K562 (cell line): ENCODE measurements around the gene SEC14L2. TPM values are rescaled to one million over a fixed set of nuclear protein-coding genes. Genes with fewer than 3 reads are reported as not detected.

Experiments used
- ATAC-seq: fragments of 200-7000 bp; cut with Tn5 transposase; 3 replicates; pipeline ENCODE4 v1.9.1; 2020; ENCODE audit warnings: moderate library complexity
- BruUV-seq: library from RNA; stranded (reverse); fragments of 400-500 nt; replicated peaks from 2 replicates; lab custom pipeline; 2021; lab: Mats Ljungman, UMichigan
- CTCF ChIA-PET: fragments of 300-600 bp; formaldehyde crosslinking; extraction: SDS; loops from one replicate; lab custom pipeline; 2021; ENCODE audit warnings: low intra/inter-chr PET ratio; lab: Yijun Ruan, JAX
- POLR2A ChIA-PET: fragments of 300-600, 350-650 bp; sonication (Branson Sonifier 250); formaldehyde crosslinking; extraction: SDS; loops from one replicate; lab custom pipeline; 2021; ENCODE audit warnings: antibody characterized with exemption, inconsistent platforms; lab: Yijun Ruan, JAX
- DNase-seq, 4 experiments: peaks; one replicate each; pipeline versions ENCODE4 v3.0.0 to v3.0.0-alpha.2; 2011 to 2018; ENCODE audit warnings: low spot score in 3 of 4, mixed read lengths in 3 of 4; ENCODE audit errors: extremely low read depth in 1 of 4
- FAIRE-seq: peaks from 2 replicates; lab custom pipeline; 2011; peaks lifted over from hg19 to GRCh38; lab: Jason Lieb, UNC
- H2AFZ ChIP-seq: 2 replicates; pipeline ENCODE4 v1.6.0; 2011; ENCODE audit warnings: low read depth, low read length, control low read depth, inconsistent platforms
- H3K27ac ChIP-seq: fragments of 200-600 bp; 3 replicates; pipeline ENCODE4 v1.8.0; 2011; ENCODE audit warnings: low read depth, mild to moderate bottlenecking, control low read depth, inconsistent platforms, low read length, moderate library complexity, mixed read lengths; ENCODE audit errors: extremely low read depth
- H3K27me3 ChIP-seq, 2 experiments: fragments of 300-600 bp in 1 of 2; 2 replicates in 1 of 2; 3 replicates in 1 of 2; pipeline versions ENCODE4 v1.6.0 to v1.8.0; 2011; ENCODE audit warnings: inconsistent platforms in 2 of 2, low read length in 2 of 2, mild to moderate bottlenecking in 1 of 2, mixed read lengths in 1 of 2, moderate library complexity in 1 of 2; ENCODE audit not compliant: control insufficient read depth in 2 of 2, insufficient read depth in 2 of 2
- H3K36me3 ChIP-seq: fragments of 300-600 bp; 3 replicates; pipeline ENCODE4 v1.8.0; 2011; ENCODE audit warnings: mild to moderate bottlenecking, low read length, inconsistent platforms; ENCODE audit not compliant: control insufficient read depth, insufficient read depth
- H3K4me1 ChIP-seq, 2 experiments: fragments of 200-600 bp in 1 of 2; replicated peaks in 1 of 2; 2 replicates in 1 of 2; 3 replicates in 1 of 2; pipeline versions ENCODE4 v1.5.1 to v1.8.0; 2011; ENCODE audit warnings: inconsistent platforms in 2 of 2, low read length in 2 of 2, mild to moderate bottlenecking in 1 of 2, mixed read lengths in 1 of 2, moderate library complexity in 1 of 2; ENCODE audit not compliant: control insufficient read depth in 2 of 2, insufficient read depth in 2 of 2
- H3K4me2 ChIP-seq: 2 replicates; pipeline ENCODE4 v1.6.1; 2011; ENCODE audit warnings: low read length, control low read depth, inconsistent platforms, mixed read lengths; ENCODE audit not compliant: insufficient read depth
- H3K4me3 ChIP-seq: fragments of 200-600 bp; sonication (generic), shearing (Covaris generic); 2 replicates; pipeline ENCODE4 v1.5.1; 2016; ENCODE audit warnings: control low read depth, inconsistent platforms
- H3K79me2 ChIP-seq: fragments of 200-600 bp; 3 replicates; pipeline ENCODE4 v1.8.0; 2011; ENCODE audit warnings: low read length, inconsistent platforms; ENCODE audit not compliant: control insufficient read depth, insufficient read depth
- H3K9ac ChIP-seq, 2 experiments: 2 replicates each; pipeline versions ENCODE4 v1.6.0 to v1.6.1; 2011; ENCODE audit warnings: low read depth in 2 of 2, low read length in 2 of 2, control low read depth in 1 of 2, inconsistent platforms in 1 of 2, mild to moderate bottlenecking in 1 of 2, mixed read lengths in 1 of 2; ENCODE audit not compliant: insufficient read depth in 1 of 2
- H3K9me1 ChIP-seq: one replicate; pipeline ENCODE4 v1.6.0; 2011; ENCODE audit warnings: inconsistent platforms, mild to moderate bottlenecking, low read length, moderate library complexity; ENCODE audit not compliant: control insufficient read depth, insufficient read depth
- H3K9me3 ChIP-seq: replicated peaks from 2 replicates; pipeline ENCODE4 v1.5.1; 2011; ENCODE audit warnings: low read depth, low read length, inconsistent platforms; ENCODE audit not compliant: control insufficient read depth, insufficient read depth
- H4K20me1 ChIP-seq: replicated peaks from 2 replicates; pipeline ENCODE4 v1.6.1; 2011; ENCODE audit warnings: low read length, inconsistent platforms, mixed read lengths; ENCODE audit not compliant: control insufficient read depth, insufficient read depth
- BCOR ChIP-seq: fragments of 450-650 bp; IDR thresholded peaks from 2 replicates; pipeline ENCODE4 v1.6.1; 2016
- BRD4 ChIP-seq: fragments of 200-600 bp; sonication (generic); IDR thresholded peaks from 2 replicates; pipeline ENCODE4 v1.6.1; 2017; ENCODE audit warnings: inconsistent platforms
- ETV1 ChIP-seq: fragments of 450-650 bp; conservative IDR thresholded peaks from 2 replicates; pipeline ENCODE4 v1.6.1; 2016; ENCODE audit warnings: missing genetic modification characterization, control low read depth, low read depth, missing compliant biosample characterization
- HDAC3 ChIP-seq: fragments of 450-650 bp; IDR thresholded peaks from 2 replicates; pipeline ENCODE4 v1.6.1; 2018; ENCODE audit warnings: borderline replicate concordance, mild to moderate bottlenecking, moderate library complexity; ENCODE audit not compliant: partially characterized antibody
- HMBOX1 ChIP-seq: sonication (generic); IDR thresholded peaks from 2 replicates; pipeline ENCODE4 v1.6.1; 2016
- KDM1A ChIP-seq, 2 experiments: fragments of 450-650 bp; IDR thresholded peaks; 2 replicates each; pipeline ENCODE4 v1.6.1; 2016; ENCODE audit warnings: mild to moderate bottlenecking in 2 of 2
- MBD2 ChIP-seq: sonication (generic); IDR thresholded peaks from 2 replicates; pipeline ENCODE4 v1.6.1; 2016; ENCODE audit warnings: low read depth, borderline replicate concordance
- NFATC3 ChIP-seq: fragments of 450-650 bp; IDR thresholded peaks from 2 replicates; pipeline ENCODE4 v1.6.1; 2017; ENCODE audit warnings: mild to moderate bottlenecking
- PTBP1 ChIP-seq: fragments of 200-400 bp; formaldehyde crosslinking; IDR thresholded peaks from 2 replicates; pipeline ENCODE4 v1.6.1; 2017; ENCODE audit warnings: low read depth, low read length
- RBM14 ChIP-seq: fragments of 200-400 bp; formaldehyde crosslinking; IDR thresholded peaks from 2 replicates; pipeline ENCODE4 v1.6.1; 2018; ENCODE audit warnings: low read depth, mild to moderate bottlenecking, low read length, moderate library complexity, borderline replicate concordance; ENCODE audit not compliant: insufficient read depth
- RUNX1 ChIP-seq: sonication (generic); IDR thresholded peaks from 2 replicates; pipeline ENCODE4 v1.6.1; 2016; ENCODE audit warnings: antibody characterized with exemption, low read depth
- TARDBP ChIP-seq: fragments of 450-650 bp; IDR thresholded peaks from 2 replicates; pipeline ENCODE4 v1.6.1; 2016
- ZC3H4 ChIP-seq: sonication (generic); formaldehyde crosslinking; IDR thresholded peaks from 2 replicates; pipeline ENCODE4 v1.9.0; 2021; ENCODE audit warnings: missing genetic modification reagents, borderline replicate concordance
- ZNF121 ChIP-seq: sonication (generic); formaldehyde crosslinking; conservative IDR thresholded peaks from 2 replicates; pipeline ENCODE4 v1.8.0; 2022; ENCODE audit warnings: missing genetic modification reagents
- WGBS: fragments of 100-300 bp; shearing (Covaris generic); methylation state at CpG from one replicate; pipeline ENCODE4 v1.1.6; 2016; ENCODE audit warnings: low coverage, mixed read lengths; ENCODE audit not compliant: insufficient coverage; ENCODE audit errors: missing lambda C conversion rate; 5-methylcytosine and 5-hydroxymethylcytosine counted together
- in situ Hi-C: fragments of 300-500 bp; cut with MboI; formaldehyde crosslinking; loops from 4 replicates; pipeline ENCODE4 v1.15.0; 2018; ENCODE audit warnings: inconsistent platforms, mixed read lengths
- intact Hi-C: fragments of 100-400 bp; cut with micrococcal nuclease; formaldehyde crosslinking; loops from 2 replicates; pipeline ENCODE4 v1.14.2; 2022
- polyA plus RNA-seq, 8 experiments: library from polyadenylated mRNA; depleted of rRNA in 4 of 8; stranded (reverse) in 5 of 8; unstranded in 3 of 8; fragments of >200 nt; fragmentation: Nextera tagmentation in 2 of 8; fragmentation: Illumina TruSeq in 1 of 8; extraction: Ambion mirVana in 2 of 8; extraction: Trizol in 1 of 8; gene quantifications; 2 replicates each; pipeline versions ENCODE4 v1.2.1 to v1.2.3, GENCODE V29; 2011 to 2014; ENCODE audit warnings: inconsistent platforms in 1 of 8, missing spikeins in 1 of 8
- total RNA-seq, 7 experiments: library from RNA; depleted of rRNA in 6 of 7; stranded (reverse); fragments of >200 nt in 6 of 7; fragmentation: Illumina TruSeq in 2 of 7; extraction: Trizol in 2 of 7; gene quantifications; 2 replicates each; pipeline versions ENCODE4 v1.2.1 to v1.2.3, GENCODE V29; 2011 to 2021; ENCODE audit warnings: low replicate concordance in 1 of 7

SEC14L2 gene
- total and polyA plus RNA-seq, 9 of the 15 experiments (the other 6 are each of a cell fraction or from before 2014, with no cell fraction given), result 0.03 to 0.17 (median 0.10) TPM

- TF ChIP-seq ETV1 (tag) (0 out of 2 replicates have a peak, but pooled peaks have one; percentile 5), RUNX1 (no peak), HMBOX1 (no peak), KDM1A (IDR thresholded peaks at IDR 0.05) (peak; percentile 6 to 18; a peak in 3 of 4 replicates), HDAC3 (no peak), PTBP1 (0 out of 2 replicates have a peak, but pooled peaks have one; percentile 29), BCOR (peak; percentile 62), NFATC3 (no peak), MBD2 (no peak), RBM14 (no peak)
Measured at GRCh38 chr22:30424534-30425326, 27.9 kb downstream of the SEC14L2 start (continued).

GRCh38 chr22:30425327-30425615 is 28.5 kb downstream of the SEC14L2 start:
- Histone ChIP-seq H2AFZ (peak overlapping the region; percentile 91), H3K36me3 (peaks cover 27% of the 10 kb centered on the region; the same call in 2 of the 3 replicates), H3K27me3 (no peaks in the 10 kb centered on the region), H3K79me2 (peaks cover 61% of the 10 kb centered on the region), H3K9me3 (no peaks in the 10 kb centered on the region; the same call in 1 of the 2 replicates), H3K27ac (peak overlapping the region; percentile 83), H3K4me1 (peaks cover 43 to 47% of the 10 kb centered on the region in 2 experiments), H3K9ac (peak overlapping the region; percentile 88 to 91), H3K9me1 (no peaks in the 10 kb centered on the region), H4K20me1 (no peaks in the 10 kb centered on the region), H3K4me3 (peak overlapping the region; percentile 59), H3K4me2 (peak overlapping the region; percentile 94)
- POLR2A ChIA-PET, result interaction anchor here (3.2 kb wide), 1 partner anchor 15 kb away, joined by 17 read pairs; no protein-coding TSS in a partner anchor
- no TSS peak for BruUV-seq
- FAIRE-seq (no peak), DNase-seq (no peak), ATAC-seq (no peak)
- intact Hi-C loops (no loop called here), in situ Hi-C loops (loop anchor here (5.0 kb wide), 1 partner anchor 33 kb away; no protein-coding TSS in a partner anchor)
- CTCF ChIA-PET, result interaction anchor here (0.7 kb wide), 1 partner anchor 34 kb away, joined by 5 read pairs; no protein-coding TSS in a partner anchor
- TF ChIP-seq ZNF121 (CRISPR knock-in tag) (peak; percentile 81), PTBP1 (0 out of 2 replicates have a peak, but pooled peaks have one; percentile 24), BRD4 (0 out of 2 replicates have a peak, but pooled peaks have one; percentile 30), ZC3H4 (no peak), TARDBP (no peak), KDM1A (IDR thresholded peaks at IDR 0.05) (0 out of 4 replicates have a peak, but pooled peaks of 1 of the 2 experiments have one; percentile 3)
- WGBS, result 0% methylated on average over 2 of the region's 9 CpGs
